GM18508 (cell line): ENCODE measurements around the gene SMAD3.
"Not testable (repeated sequence)": the region's sequence is repeated elsewhere in the genome, so short reads cannot be mapped to it uniquely, and the experiment has no call there.

ENCODE experiments used
- ATAC-seq: cut with Tn5 transposase; IDR thresholded peaks from one replicate; pipeline ENCODE4 v1.9.1; 2021; ENCODE audit warnings: moderate number of reproducible peaks; ENCODE audit not compliant: insufficient read depth, unreplicated experiment

SMAD3 gene

GRCh38 chr15:67123291-67123690, 57.9 kb downstream of the SMAD3 start:
- not testable (repeated sequence) for ATAC-seq

DNA sequence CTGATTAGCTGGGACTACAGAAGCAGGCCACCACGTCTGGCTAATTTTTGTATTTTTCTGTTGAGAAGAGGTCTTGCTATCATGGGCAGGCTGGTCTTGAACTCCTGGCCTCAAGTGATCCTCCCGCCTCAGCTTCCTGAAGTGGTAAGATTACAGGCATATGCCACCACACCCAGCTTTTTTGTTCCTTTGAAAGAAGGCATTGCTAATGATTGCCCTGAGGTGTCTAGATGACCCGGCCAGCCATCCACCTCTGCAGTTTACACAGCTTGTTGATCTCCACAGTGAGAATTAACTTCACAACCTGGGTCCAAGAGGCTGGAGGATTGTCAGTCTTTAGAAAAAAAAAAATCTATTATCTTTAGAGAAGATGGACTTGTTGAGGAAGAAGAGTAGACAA, 58.7 kb downstream of the SMAD3 start:
- no peak for ATAC-seq

GRCh38 chr15:67124911-67125588, 59.6 kb downstream of the SMAD3 start:
- no peak for ATAC-seq

GRCh38 chr15:67125589-67126502, 60.4 kb downstream of the SMAD3 start:
- ATAC-seq, result no peak

GRCh38 chr15:67126551-67127330, 61.3 kb downstream of the SMAD3 start:
- no peak for ATAC-seq

GRCh38 chr15:67127331-67127664, 61.9 kb downstream of the SMAD3 start:
- ATAC-seq, result no peak

GRCh38 chr15:67127965-67128364, 62.6 kb downstream of the SMAD3 start:
- no peak for ATAC-seq

DNA sequence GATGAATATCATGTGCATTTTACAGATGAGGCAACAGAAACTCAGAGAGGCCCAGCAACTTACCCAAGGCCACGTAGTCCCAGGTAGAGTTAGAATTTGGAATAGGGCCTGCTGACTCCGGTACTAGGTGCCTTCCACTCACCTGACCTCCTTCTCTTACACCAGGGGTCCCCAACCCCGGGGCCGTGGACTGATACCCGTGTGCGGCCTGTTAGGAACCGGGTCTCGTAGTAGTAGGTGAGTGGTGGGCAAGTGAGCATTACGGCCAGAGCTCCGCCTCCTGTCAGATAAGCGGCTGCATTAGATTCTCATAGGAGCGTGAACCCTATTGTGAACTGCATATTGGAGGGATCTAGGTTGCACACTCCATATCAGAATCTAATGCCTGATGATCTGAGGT, 64.8 kb downstream of the SMAD3 start:
- no peak for ATAC-seq

GRCh38 chr15:67130673-67131601, 65.5 kb downstream of the SMAD3 start:
- no peak for ATAC-seq

DNA sequence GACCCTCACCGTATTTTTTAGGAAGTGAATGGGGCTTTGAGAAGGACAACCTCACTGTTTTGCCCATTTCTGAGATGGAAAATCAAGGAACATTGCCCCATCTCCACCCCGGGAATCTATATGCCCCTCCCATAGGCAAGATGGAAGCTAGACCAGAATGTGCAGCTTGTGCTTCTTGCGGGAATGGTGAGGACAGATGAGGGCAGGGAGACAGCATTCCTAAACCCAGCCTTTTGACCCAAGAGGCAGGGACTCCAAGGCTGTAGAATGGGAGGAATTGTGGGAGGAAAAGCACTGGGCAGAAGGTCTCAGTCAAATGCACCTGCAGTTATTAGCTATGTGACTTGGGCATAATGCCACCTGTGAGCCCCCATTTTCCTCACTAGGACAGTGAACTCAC, 66.9 kb downstream of the SMAD3 start:
- no peak for ATAC-seq

GRCh38 chr15:67133026-67133425, 67.6 kb downstream of the SMAD3 start:
- no peak for ATAC-seq

DNA sequence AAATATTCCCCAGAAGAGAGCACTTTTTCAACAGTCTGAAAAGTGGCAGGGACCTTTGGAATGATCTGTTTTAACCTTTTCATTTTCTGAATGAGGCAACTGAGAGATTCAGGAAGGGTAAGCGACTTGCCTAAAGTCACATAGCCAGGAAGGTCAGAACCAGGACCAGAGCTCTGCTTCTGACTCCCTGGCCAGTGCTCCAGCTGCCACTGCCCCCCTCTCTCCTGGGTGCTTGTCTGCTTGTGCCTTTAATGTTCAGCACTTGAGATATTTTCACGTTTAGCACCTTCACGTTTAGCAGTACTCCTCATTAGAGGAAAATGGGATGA, 68.3 kb downstream of the SMAD3 start:
- no peak for ATAC-seq

- no peak for ATAC-seq
These were observed 68.9 kb downstream of the SMAD3 start for GRCh38 chr15:67134067-67134838.

- ATAC-seq, result no peak
These were observed 69.6 kb downstream of the SMAD3 start for GRCh38 chr15:67134871-67135492.

DNA sequence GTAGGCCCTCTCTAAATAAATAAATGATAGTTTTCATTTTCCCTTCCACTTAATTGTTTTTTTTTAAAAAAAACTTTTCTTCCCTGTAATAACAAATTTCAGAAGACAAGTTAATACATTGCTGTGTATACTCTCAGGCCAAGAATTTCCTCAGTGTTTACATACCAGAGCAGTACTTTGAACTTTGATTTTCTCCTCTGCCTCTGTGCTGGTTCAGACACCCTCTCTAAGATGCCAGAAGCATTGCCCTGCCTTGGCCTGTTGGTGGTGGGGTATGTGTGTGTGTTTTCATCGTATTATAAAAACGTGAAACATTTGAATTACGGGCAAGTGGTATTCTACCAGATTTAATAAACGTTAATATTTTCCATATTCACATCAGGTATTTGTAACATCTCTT, 70.1 kb downstream of the SMAD3 start:
- no peak for ATAC-seq

DNA sequence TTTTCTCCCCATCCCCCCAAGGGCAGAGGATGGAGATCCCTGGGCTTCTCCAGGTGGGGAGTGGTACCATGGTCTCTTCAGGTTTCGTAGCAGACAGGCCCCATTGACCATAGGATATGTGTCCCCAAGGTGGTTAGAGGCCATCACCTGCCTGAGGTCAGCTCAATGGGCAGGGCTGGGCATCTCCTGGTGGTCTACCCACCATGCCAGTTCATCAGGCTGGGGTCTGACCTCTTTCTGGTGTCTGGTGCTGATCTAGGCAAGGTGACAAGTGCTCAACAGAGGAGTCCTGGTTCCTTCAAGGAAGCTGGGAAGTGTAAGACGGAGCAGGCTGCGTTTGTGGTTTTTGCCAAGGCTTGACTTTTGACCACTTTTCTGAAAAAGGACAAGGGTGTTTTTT, 71.4 kb downstream of the SMAD3 start:
- no peak for ATAC-seq

- no peak for ATAC-seq
These were observed 71.9 kb downstream of the SMAD3 start for GRCh38 chr15:67137319-67137718.

- no peak for ATAC-seq
These were observed 72.8 kb downstream of the SMAD3 start for GRCh38 chr15:67137951-67138848.
